ENCODE data around the gene SUMO2.

GRCh38 chr17:75174996-75175395 lies 7.8 kb downstream of the SUMO2 start:
- TF ChIP-seq CTCF (IDR thresholded peaks at IDR 0.05): no peak
- no peak for TF ChIP-seq POLR2A (IDR thresholded peaks at IDR 0.05)
